ENCODE data around the gene LIN7A.

The LIN7A gene

DNA sequence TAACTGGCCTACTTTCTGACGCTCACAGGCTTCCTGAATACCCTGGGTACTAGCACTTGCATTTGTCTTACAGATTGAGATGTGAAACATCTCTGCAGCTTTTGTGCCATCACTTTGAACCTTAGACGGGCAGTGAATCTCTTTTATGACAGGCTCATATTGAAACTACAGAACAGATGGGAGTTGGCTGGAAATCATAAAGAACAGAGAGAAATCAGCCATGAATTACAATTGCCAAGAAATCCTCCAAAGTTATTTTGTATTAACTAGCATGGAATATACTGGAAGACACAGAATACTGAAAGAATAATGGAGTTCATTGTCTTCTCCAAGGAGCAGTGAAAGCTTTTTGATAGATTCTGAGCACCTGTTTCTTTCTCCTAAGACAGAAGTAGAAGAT lies 188.3 kb downstream of the LIN7A start:
- TF ChIP-seq CTCF (IDR thresholded peaks at IDR 0.05; ENCODE audit: control insufficient read depth, extremely low read depth, insufficient read depth): no peak
- no peak overlapping the region for H3K4me3 ChIP-seq (ENCODE audit: low read depth, low read length)
- DNase-seq (ENCODE audit: low read depth): no peak

DNA sequence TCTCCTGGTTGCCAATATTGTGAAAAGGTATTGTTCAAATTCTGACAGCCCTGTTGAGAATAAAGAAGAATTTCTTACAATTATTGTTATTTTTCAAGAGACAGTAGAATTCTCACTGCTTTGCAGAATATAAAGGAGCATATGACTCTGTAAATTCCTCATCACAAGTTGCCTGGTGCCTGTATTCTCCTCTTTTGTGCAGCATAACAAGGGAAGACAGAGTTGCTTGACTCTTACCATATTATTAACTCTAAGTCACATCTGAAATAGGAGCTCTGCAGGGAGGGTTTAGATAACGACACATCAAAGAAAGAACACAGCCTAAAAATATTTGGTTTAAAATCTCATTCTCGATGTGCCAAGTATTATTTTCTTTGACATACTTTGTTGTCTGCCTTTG lies 189.9 kb downstream of the LIN7A start:
- TF ChIP-seq CTCF (IDR thresholded peaks at IDR 0.05; ENCODE audit: control insufficient read depth, extremely low read depth, insufficient read depth): no peak
- H3K4me3 ChIP-seq (ENCODE audit: low read depth, low read length): no peak overlapping the region
- DNase-seq (ENCODE audit: low read depth): no peak

GRCh38 chr12:80745851-80746505 lies 191.8 kb downstream of the LIN7A start:
- H3K4me3 ChIP-seq (ENCODE audit: low read depth, low read length): no peak overlapping the region
- no peak for TF ChIP-seq CTCF (IDR thresholded peaks at IDR 0.05; ENCODE audit: control insufficient read depth, extremely low read depth, insufficient read depth)
- DNase-seq (ENCODE audit: low read depth): no peak

Measured in LNCaP clone FGC (cell line).